K562 (cell line): ENCODE results near the gene REP15. TPM values are rescaled to one million over a fixed set of nuclear protein-coding genes. Genes with fewer than 3 reads are reported as not detected.
A peak's percentile ranks its signal among the peaks of the same experiment; 100 is the strongest.

Source experiments
- CBFB ChIP-seq: sonication (generic); formaldehyde crosslinking; IDR thresholded peaks from 2 replicates; pipeline ENCODE4 v1.4.0; 2020; ENCODE audit warnings: mild to moderate bottlenecking, missing genetic modification reagents
- CHD7 ChIP-seq: fragments of 200-600 bp; sonication (generic); IDR thresholded peaks from one replicate; pipeline ENCODE4 v1.6.1; 2012; ENCODE audit warnings: mild to moderate bottlenecking, low read depth, low read length, inconsistent platforms
- FOXO4 ChIP-seq: fragments of 450-650 bp; formaldehyde crosslinking; IDR thresholded peaks from 2 replicates; pipeline ENCODE4 v1.4.0; 2020; ENCODE audit warnings: mild to moderate bottlenecking, moderate library complexity
- HNRNPUL1 ChIP-seq: fragments of 200-400 bp; formaldehyde crosslinking; IDR thresholded peaks from 2 replicates; pipeline ENCODE4 v1.6.1; 2017; ENCODE audit warnings: low read length
- KDM1A ChIP-seq, 2 experiments: fragments of 450-650 bp; IDR thresholded peaks; 2 replicates each; pipeline ENCODE4 v1.6.1; 2016; ENCODE audit warnings: mild to moderate bottlenecking in 2 of 2
- PHB2 ChIP-seq: fragments of 450-650 bp; IDR thresholded peaks from 2 replicates; pipeline ENCODE4 v1.6.1; 2017; ENCODE audit warnings: low read depth
- SNRNP70 ChIP-seq: fragments of 200-400 bp; formaldehyde crosslinking; optimal IDR thresholded peaks from 2 replicates; pipeline ENCODE3; 2017; ENCODE audit warnings: low read depth, low read length
- ZC3H11A ChIP-seq: IDR thresholded peaks from 2 replicates; pipeline ENCODE4 v1.6.1; 2012; ENCODE audit warnings: low read depth, low read length, improper control_type of control experiment
- ZKSCAN8 ChIP-seq: fragments of 200-800 bp; sonication (Bioruptor generic); IDR thresholded peaks from 2 replicates; pipeline ENCODE4 v1.6.1; 2016; ENCODE audit warnings: missing genetic modification characterization, missing compliant biosample characterization
- polyA plus RNA-seq, 8 experiments: library from polyadenylated mRNA; depleted of rRNA in 4 of 8; stranded (reverse) in 5 of 8; unstranded in 3 of 8; fragments of >200 nt; fragmentation: Nextera tagmentation in 2 of 8; fragmentation: Illumina TruSeq in 1 of 8; extraction: Ambion mirVana in 2 of 8; extraction: Trizol in 1 of 8; gene quantifications; 2 replicates each; pipeline versions ENCODE4 v1.2.1 to v1.2.3, GENCODE V29; 2011 to 2014; ENCODE audit warnings: inconsistent platforms in 1 of 8, missing spikeins in 1 of 8
- total RNA-seq, 7 experiments: library from RNA; depleted of rRNA in 6 of 7; stranded (reverse); fragments of >200 nt in 6 of 7; fragmentation: Illumina TruSeq in 2 of 7; extraction: Trizol in 2 of 7; gene quantifications; 2 replicates each; pipeline versions ENCODE4 v1.2.1 to v1.2.3, GENCODE V29; 2011 to 2021; ENCODE audit warnings: low replicate concordance in 1 of 7

Gene REP15
- total and polyA plus RNA-seq, 9 of the 15 experiments (the other 6 are each of a cell fraction or from before 2014, with no cell fraction given): not detected

GRCh38 chr12:27711317-27711682 is 15.1 kb downstream of the REP15 start (continued):
- TF ChIP-seq CHD7: no peak
- TF ChIP-seq ZKSCAN8 (CRISPR knock-in tag): no peak
- 0 out of 2 replicates have a peak, but pooled peaks have one; percentile 7 for TF ChIP-seq CBFB (CRISPR knock-in tag)
- no peak for TF ChIP-seq HNRNPUL1
- no peak for TF ChIP-seq PHB2
- peak; percentile 66 to 79; a peak in 3 of 4 replicates for TF ChIP-seq KDM1A (IDR thresholded peaks at IDR 0.05)
- no peak for TF ChIP-seq ZC3H11A
- TF ChIP-seq SNRNP70: no peak
- no peak for TF ChIP-seq FOXO4 (CRISPR knock-in tag)
